Measurements from ENCODE around the gene RND2. TPM values are rescaled to one million over a fixed set of nuclear protein-coding genes. Genes with fewer than 3 reads are reported as not detected.

The RND2 gene
- total RNA-seq, 2 donors from 2014 or later, result 0.63 to 3.5 TPM

- Histone ChIP-seq H3K36me3 (peaks cover 45% of the 10 kb centered on the region), H3K27ac (no peak overlapping the region)
- TF ChIP-seq CTCF (IDR thresholded peaks at IDR 0.05), result no peak
Measured at GRCh38 chr17:43003542-43004172, 21.4 kb upstream of the RND2 start.

GRCh38 chr17:43006639-43007551 is 18.1 kb upstream of the RND2 start, which contains the start of gene IFI35:
IFI35 (plus strand) TSS chr17:43006784; CDS start chr17:43006948, 164 bp downstream.
- H3K9me3 ChIP-seq, result no peaks in the 10 kb centered on the region
- DNase-seq (ENCODE audit: low spot score), result peak; percentile 92
- peak within 1 kb of the TSS; percentile 82 to 88 for H3K27ac ChIP-seq
- H3K4me3 ChIP-seq, result peak within 1 kb of the TSS; percentile 55 to 64
- TF ChIP-seq CTCF (IDR thresholded peaks at IDR 0.05), result peak; percentile 15 to 77
- no peaks in the 10 kb centered on the region for H3K27me3 ChIP-seq
- H3K36me3 ChIP-seq, result peaks cover 20% of the 10 kb centered on the region
- peaks cover 0 to 33% of the 10 kb centered on the region in 2 donors for H3K4me1 ChIP-seq

More at GRCh38 chr17:43003542-43004172, 21.4 kb upstream of the RND2 start:
- no peak overlapping the region for H3K4me3 ChIP-seq
- H3K9me3 ChIP-seq, result no peaks in the 10 kb centered on the region
- H3K4me1 ChIP-seq, result peaks cover 0 to 37% of the 10 kb centered on the region in 2 donors
- no peak for DNase-seq (ENCODE audit: low spot score)
- no peaks in the 10 kb centered on the region for H3K27me3 ChIP-seq

GRCh38 chr17:43010667-43011308 is 14.2 kb upstream of the RND2 start:
- Histone ChIP-seq H3K36me3 (peaks cover 11% of the 10 kb centered on the region), H3K27ac (peak overlapping the region; percentile 35 to 56), H3K4me3 (no peak overlapping the region), H3K4me1 (peaks cover 0 to 71% of the 10 kb centered on the region in 2 donors), H3K9me3 (no peaks in the 10 kb centered on the region), H3K27me3 (no peaks in the 10 kb centered on the region)
- no peak for DNase-seq (ENCODE audit: low spot score)
- TF ChIP-seq CTCF (IDR thresholded peaks at IDR 0.05), result no peak

GRCh38 chr17:43011728-43012472 is 13.1 kb upstream of the RND2 start:
- Histone ChIP-seq H3K4me3 (no peak overlapping the region), H3K27ac (peak overlapping the region; percentile 35 to 56), H3K9me3 (no peaks in the 10 kb centered on the region), H3K4me1 (peaks cover 0 to 78% of the 10 kb centered on the region in 2 donors), H3K36me3 (peaks cover 22% of the 10 kb centered on the region), H3K27me3 (no peaks in the 10 kb centered on the region)
- DNase-seq (ENCODE audit: low spot score), result no peak
- no peak for TF ChIP-seq CTCF (IDR thresholded peaks at IDR 0.05)

GRCh38 chr17:43013296-43013695 is 11.7 kb upstream of the RND2 start:
- Histone ChIP-seq H3K36me3 (peaks cover 26% of the 10 kb centered on the region), H3K9me3 (no peaks in the 10 kb centered on the region), H3K27me3 (no peaks in the 10 kb centered on the region), H3K27ac (peak overlapping the region in 1 of 2 donors; percentile 56), H3K4me3 (no peak overlapping the region), H3K4me1 (peaks cover 0 to 78% of the 10 kb centered on the region in 2 donors)
- DNase-seq (ENCODE audit: low spot score), result no peak
- TF ChIP-seq CTCF (IDR thresholded peaks at IDR 0.05), result no peak
